Adipose tissue (tissue), 3 donors: ENCODE measurements around the gene RAD9A. TPM values are rescaled to one million over a fixed set of nuclear protein-coding genes. Genes with fewer than 3 reads are reported as not detected.

Experiments
- H3K27ac ChIP-seq: one replicate; pipeline ENCODE4 v1.5.1; 2013; ENCODE audit warnings: low read depth, low read length
- WGBS, 3 donors: extraction: QIAGEN DNeasy Blood & Tissue Kit; methylation state at CpG; one replicate each; pipeline ENCODE4 v1.1.7; 2013; 5-methylcytosine and 5-hydroxymethylcytosine counted together
- polyA plus RNA-seq, 3 donors: library from polyadenylated mRNA; stranded (reverse); fragments of 200-250 nt; gene quantifications; one replicate each; pipeline ENCODE4 v1.2.3, GENCODE V29; 2013
- donor health status: healthy with polysubstance abuse.
- donor health status: Bipolar disorder and iron deficiency.
- donor health status: healthy.

The RAD9A gene
- polyA plus RNA-seq, 3 donors, result 9.8 to 15.3 (median 10.2) TPM

- 63 to 85% (median 78%) methylated on average over 4 of the region's 4 CpGs for WGBS, 3 donors
- H3K27ac ChIP-seq, result peak overlapping the region; percentile 87
Observed at GRCh38 chr11:67355794-67356386, 35.9 kb upstream of the RAD9A start.

DNA sequence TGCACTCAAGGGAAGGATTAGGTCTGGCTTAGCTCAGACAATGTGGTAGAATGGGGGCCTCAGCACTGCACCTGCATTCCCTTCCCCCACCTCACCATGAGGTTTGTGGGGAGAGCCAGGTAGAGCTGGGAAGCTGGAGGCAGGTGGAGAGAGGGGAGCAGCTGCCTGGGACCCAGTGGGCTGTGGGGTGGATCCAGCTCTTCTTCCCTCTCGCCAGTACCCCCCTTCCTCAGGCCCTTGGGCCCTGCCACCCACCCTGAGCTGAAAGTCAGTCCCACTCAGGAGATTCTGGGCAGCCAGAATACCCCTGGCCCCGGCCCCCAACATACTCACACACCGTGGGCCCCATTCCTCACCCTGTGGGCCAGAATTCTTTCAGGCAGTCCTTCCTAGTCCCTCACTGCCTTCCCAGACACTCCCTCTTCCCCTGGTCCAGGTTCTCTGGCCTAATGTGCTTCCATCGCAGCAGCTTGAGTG is 35.4 kb upstream of the RAD9A start:
- WGBS, 3 donors, result 34 to 55% (median 55%) methylated on average over 3 to 4 of the region's 4 CpGs
- H3K27ac ChIP-seq, result peak overlapping the region; percentile 8

DNA sequence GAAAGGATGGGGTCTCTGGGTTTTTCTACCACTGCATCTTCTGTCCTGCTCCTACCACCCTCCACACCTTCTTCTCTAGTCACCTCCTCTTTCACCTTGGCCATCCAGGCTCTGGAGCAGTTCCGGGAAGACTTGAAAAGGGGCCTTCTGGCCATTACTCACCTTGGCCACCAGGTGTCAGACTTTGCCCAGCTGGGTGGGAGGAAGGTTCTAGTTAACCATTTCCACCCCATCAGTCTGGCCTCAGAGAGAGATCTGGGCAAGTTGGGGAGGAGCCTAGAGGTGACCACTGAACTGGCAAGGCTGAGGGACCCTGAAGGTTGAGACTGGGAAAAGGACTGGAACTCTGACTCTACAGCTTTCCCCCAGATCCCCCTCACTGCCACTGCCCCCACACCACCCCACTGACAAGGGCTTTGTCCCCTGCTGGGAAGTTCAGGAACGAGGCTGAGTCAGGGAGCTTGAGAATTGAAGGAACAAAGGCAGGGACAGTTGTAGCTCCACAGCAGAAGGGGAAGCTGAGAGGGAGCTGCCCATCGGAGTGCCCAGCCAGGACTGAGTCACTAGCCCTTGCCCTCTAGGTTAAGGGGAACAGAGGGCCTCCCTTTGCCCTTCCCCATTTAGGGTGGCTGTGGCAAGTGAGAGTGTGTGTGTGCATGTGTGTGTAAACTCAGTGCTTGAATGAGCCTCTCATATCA is 34.8 kb upstream of the RAD9A start:
- WGBS, 3 donors, result 9 to 36% (median 15%) methylated on average over 3 of the region's 3 CpGs
- H3K27ac ChIP-seq, result peak overlapping the region; percentile 8

- H3K27ac ChIP-seq, result no peak overlapping the region
Observed at GRCh38 chr11:67357831-67358670, 33.7 kb upstream of the RAD9A start.

GRCh38 chr11:67364169-67364568 is 27.6 kb upstream of the RAD9A start:
- no peak overlapping the region for H3K27ac ChIP-seq
- 58 to 93% (median 89%) methylated on average over 3 of the region's 3 CpGs for WGBS, 3 donors

More at GRCh38 chr11:67357831-67358670, 33.7 kb upstream of the RAD9A start:
- 81 to 87% (median 85%) methylated on average over 12 of the region's 12 CpGs for WGBS, 3 donors

DNA sequence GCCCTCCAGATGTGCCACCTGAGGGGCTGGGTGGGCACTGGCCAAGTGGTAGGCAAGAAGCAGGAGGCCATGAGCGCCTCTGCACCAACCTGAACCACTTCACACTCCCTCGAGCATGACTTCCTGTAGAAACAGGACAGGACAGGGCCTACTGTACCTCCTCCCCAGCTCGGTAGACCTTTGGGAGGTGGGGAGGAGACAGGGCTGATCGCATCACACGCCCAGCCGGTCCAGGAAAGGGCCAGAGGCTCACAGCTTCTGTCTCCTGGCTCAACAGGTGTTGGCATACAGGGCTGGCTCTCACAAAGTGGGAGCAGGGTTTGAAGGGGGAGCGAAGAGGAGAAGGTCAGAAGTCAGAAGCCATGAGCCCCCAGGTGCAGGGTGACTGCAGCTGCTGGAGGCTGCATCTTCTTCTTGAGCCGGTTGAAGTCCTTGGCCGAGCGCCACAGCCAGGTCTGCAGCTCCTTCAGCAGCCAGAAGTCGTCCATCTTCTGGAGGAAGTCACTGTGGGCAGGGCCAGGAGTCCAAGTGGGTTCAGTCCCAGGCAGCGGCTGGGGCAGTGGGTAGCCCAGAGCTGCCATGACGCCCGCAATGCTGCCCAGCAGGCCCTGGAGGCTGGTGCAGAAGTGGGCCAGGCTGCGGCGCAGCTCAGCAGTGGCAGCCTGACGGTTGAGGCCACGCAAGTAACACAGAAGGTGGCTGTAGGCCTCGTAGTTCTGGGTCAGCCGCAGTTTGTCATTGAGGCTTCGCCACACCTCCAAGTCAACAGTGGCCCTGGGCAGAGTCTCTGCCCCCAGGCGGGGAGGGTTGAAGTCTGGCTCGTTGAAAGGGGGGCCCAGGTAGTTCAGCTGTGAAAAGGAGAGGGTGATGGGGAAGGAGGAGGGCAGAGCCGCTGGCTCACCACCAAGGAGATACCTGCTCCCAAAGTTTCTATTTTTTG is 26.7 kb upstream of the RAD9A start:
- H3K27ac ChIP-seq, result no peak overlapping the region
- 81 to 87% (median 87%) methylated on average over 24 of the region's 24 CpGs for WGBS, 3 donors

GRCh38 chr11:67365736-67366444 is 25.9 kb upstream of the RAD9A start:
- WGBS, 3 donors, result 59 to 79% (median 59%) methylated on average over 14 of the region's 14 CpGs
- H3K27ac ChIP-seq, result no peak overlapping the region

- 37 to 70% (median 38%) methylated on average over 5 to 8 of the region's 8 CpGs for WGBS, 3 donors
- H3K27ac ChIP-seq, result no peak overlapping the region
Observed at GRCh38 chr11:67366546-67366945, 25.2 kb upstream of the RAD9A start.

GRCh38 chr11:67366961-67367760 is 24.6 kb upstream of the RAD9A start:
- WGBS, 3 donors, result 33 to 64% (median 39%) methylated on average over 22 to 25 of the region's 25 CpGs
- no peak overlapping the region for H3K27ac ChIP-seq

GRCh38 chr11:67367761-67368227 is 24.0 kb upstream of the RAD9A start:
- 45 to 82% (median 51%) methylated on average over 7 of the region's 7 CpGs for WGBS, 3 donors
- H3K27ac ChIP-seq, result no peak overlapping the region

GRCh38 chr11:67368621-67369020 is 23.2 kb upstream of the RAD9A start:
- H3K27ac ChIP-seq, result no peak overlapping the region
- WGBS, 3 donors, result 67 to 86% (median 73%) methylated on average over 3 of the region's 3 CpGs

GRCh38 chr11:67369275-67369674 is 22.5 kb upstream of the RAD9A start:
- 76 to 89% (median 80%) methylated on average over 8 of the region's 8 CpGs for WGBS, 3 donors
- no peak overlapping the region for H3K27ac ChIP-seq

GRCh38 chr11:67369801-67370284 is 21.9 kb upstream of the RAD9A start:
- WGBS, 3 donors, result 39 to 69% (median 47%) methylated on average over 12 of the region's 12 CpGs
- H3K27ac ChIP-seq, result no peak overlapping the region

DNA sequence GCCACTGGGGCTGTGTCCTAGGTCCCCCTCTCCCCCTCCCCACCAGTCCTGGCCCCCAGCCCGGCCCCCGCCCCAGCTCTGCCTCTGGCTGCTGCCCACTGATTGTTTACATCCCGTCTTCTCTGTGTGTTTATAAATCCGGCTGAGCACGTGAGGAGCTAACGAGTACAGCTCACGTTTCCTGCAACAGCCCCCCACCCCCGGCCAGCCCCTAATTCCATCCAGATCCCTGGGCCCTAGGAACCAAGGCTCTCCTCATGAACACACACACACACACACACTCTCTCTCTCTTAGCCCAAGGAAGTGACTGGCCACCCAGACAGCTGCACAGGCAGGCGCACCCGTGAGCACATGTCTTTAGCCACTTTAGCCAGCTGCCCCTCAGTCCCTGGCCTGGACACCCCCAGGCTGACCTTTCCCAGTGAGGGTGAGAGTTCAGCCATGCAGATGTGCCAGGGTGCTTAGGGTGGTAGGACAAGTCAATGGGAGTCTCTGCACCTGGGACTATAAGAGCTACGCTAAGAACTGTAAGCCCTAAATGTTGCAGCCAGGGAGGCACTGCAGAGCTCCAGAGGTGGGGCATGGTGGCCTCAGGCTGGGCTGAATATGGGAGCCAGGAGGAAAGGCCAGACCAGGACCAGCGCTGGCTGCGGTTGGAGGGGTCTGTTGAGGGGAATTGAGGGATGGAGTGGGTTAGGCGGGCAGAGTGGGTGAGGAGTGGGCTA is 21.3 kb upstream of the RAD9A start:
- WGBS, 3 donors, result 53 to 58% (median 56%) methylated on average over 14 of the region's 14 CpGs
- no peak overlapping the region for H3K27ac ChIP-seq

DNA sequence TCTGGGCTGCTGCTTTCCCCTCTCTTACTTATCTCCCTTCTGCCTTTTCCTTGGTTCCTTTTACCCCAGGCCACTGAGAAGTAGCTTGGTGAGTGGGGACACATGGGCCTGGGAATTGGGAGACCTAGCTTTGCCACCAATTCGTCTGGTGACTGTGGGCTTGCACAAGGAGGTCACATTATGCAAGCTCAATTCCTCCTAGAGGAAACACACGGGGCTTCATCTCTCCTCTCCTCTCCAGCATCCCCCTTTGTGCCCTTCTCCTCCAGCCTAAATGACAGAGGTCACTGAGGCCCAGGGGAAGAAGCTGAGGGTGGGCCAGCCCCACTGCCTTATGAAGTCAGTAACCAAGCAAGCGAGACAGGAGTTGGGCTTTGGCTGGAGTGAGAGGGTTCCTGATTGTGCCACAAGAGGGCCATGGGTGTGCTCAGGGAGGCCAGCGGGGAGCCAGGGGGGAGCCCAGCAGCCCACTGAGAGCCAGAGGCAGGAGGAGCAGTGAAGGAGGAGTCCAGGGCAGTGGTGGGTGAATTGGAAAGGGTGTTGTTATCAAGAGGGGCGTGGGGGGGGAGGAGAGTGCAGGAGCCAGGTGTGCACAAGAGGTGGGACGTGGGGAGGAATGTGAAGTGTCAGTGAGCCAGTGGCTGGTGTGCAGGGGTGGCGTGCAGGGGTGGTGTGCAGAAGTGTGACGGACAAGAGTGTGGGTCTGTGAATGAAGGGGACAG is 20.4 kb upstream of the RAD9A start:
- WGBS, 3 donors, result 38 to 47% (median 39%) methylated on average over 8 of the region's 8 CpGs
- H3K27ac ChIP-seq, result no peak overlapping the region
